Colon (tissue), 2 donors: ENCODE measurements around the gene MIEF1.
"Not testable (repeated sequence)": the region's sequence is repeated elsewhere in the genome, so short reads cannot be mapped to it uniquely, and the experiment has no call there.

Experiments
- FAIRE-seq: peaks from 2 replicates; lab custom pipeline; 2012; peaks lifted over from hg19 to GRCh38; lab: Jason Lieb, UNC
- donor health status: control.
- donor health status: control.

Gene MIEF1

GRCh38 chr22:39512026-39512425 lies 9.9 kb downstream of the MIEF1 start:
- FAIRE-seq = no peak

GRCh38 chr22:39513791-39514190 lies 11.7 kb downstream of the MIEF1 start:
- no peak for FAIRE-seq

GRCh38 chr22:39514373-39514973 lies 12.4 kb downstream of the MIEF1 start:
- no peak for FAIRE-seq

- no peak for FAIRE-seq
Observed at GRCh38 chr22:39515266-39516050, 13.4 kb downstream of the MIEF1 start.

GRCh38 chr22:39517470-39517869 lies 15.4 kb downstream of the MIEF1 start:
- FAIRE-seq = no peak

- FAIRE-seq = no peak
Observed at GRCh38 chr22:39518144-39518786, 16.2 kb downstream of the MIEF1 start.

- no peak for FAIRE-seq
Observed at GRCh38 chr22:39518996-39519680, 17.0 kb downstream of the MIEF1 start.

GRCh38 chr22:39519681-39520225 lies 17.7 kb downstream of the MIEF1 start:
- peak; percentile 10 for FAIRE-seq

GRCh38 chr22:39520226-39521105 lies 18.4 kb downstream of the MIEF1 start, which contains the start of gene ATF4:
Gene ATF4, plus strand, starts transcription at chr22:39520562. Its CDS starts 884 bp downstream, at chr22:39521446.
- FAIRE-seq = no peak

GRCh38 chr22:39521106-39521885 lies 19.2 kb downstream of the MIEF1 start:
- not testable (repeated sequence) for FAIRE-seq

GRCh38 chr22:39522091-39522490 lies 20.0 kb downstream of the MIEF1 start:
- FAIRE-seq = not testable (repeated sequence)

GRCh38 chr22:39522567-39523300 lies 20.6 kb downstream of the MIEF1 start:
- no peak for FAIRE-seq

- no peak for FAIRE-seq
Observed at GRCh38 chr22:39524089-39524752, 22.1 kb downstream of the MIEF1 start.

GRCh38 chr22:39524753-39525657 lies 22.9 kb downstream of the MIEF1 start:
- no peak for FAIRE-seq

GRCh38 chr22:39525658-39525975 lies 23.5 kb downstream of the MIEF1 start:
- FAIRE-seq = no peak

- FAIRE-seq = no peak
Observed at GRCh38 chr22:39526736-39527171, 24.7 kb downstream of the MIEF1 start.

GRCh38 chr22:39527481-39527961 lies 25.4 kb downstream of the MIEF1 start:
- no peak for FAIRE-seq

- FAIRE-seq = no peak
Observed at GRCh38 chr22:39528080-39528661, 26.1 kb downstream of the MIEF1 start.
